ENCODE measurements around the gene PRSS23. TPM values are rescaled to one million over a fixed set of nuclear protein-coding genes. Genes with fewer than 3 reads are reported as not detected.

The PRSS23 gene
- total RNA-seq (2022; extraction: Qiagen RNA extraction) = 350 to 444 TPM (median 402 TPM) in 5 replicates

GRCh38 chr11:86800076-86800959 is at the start of gene PRSS23:
TSS of gene PRSS23 (plus strand) at chr11:86800542. CDS start at chr11:86807644, 7,102 bp downstream.

Other genes starting within 250 kb of the PRSS23 start
- 13.2 to 16.1 TPM (median 14.5 TPM) in 5 replicates for gene ME3, start 127.9 kb upstream of the PRSS23 start, total RNA-seq (2022; extraction: Qiagen RNA extraction)
- 1.1 to 1.8 TPM (median 1.4 TPM) in 5 replicates for gene FZD4, start 154.9 kb downstream of the PRSS23 start, total RNA-seq (2022; extraction: Qiagen RNA extraction)
- 8.4 to 18.5 TPM (median 14.7 TPM) in 5 replicates for gene TMEM135, start 237.4 kb downstream of the PRSS23 start, total RNA-seq (2022; extraction: Qiagen RNA extraction)

All from A549 treated with dexamethasone at 1 μM for 4 hours (cell line).